Gastrocnemius medialis (tissue), 4 donors: ENCODE results near the gene ABI1. TPM values are rescaled to one million over a fixed set of nuclear protein-coding genes. Genes with fewer than 3 reads are reported as not detected.

ENCODE experiments used
- ATAC-seq, 2 donors: fragments of 150-250 bp; one replicate each; pipeline ENCODE4 v1.9.1; 2016
- DNase-seq, 2 donors: peaks; one replicate each; pipeline ENCODE4 v3.0.0-alpha.2; 2019
- H3K27ac ChIP-seq, 4 donors: fragments of 200-600 bp; sonication (generic); 1 replicate in 1 of 4; 2 replicates in 3 of 4; pipeline ENCODE4 v1.5.1; 2016 to 2018; ENCODE audit warnings: mild to moderate bottlenecking in 2 of 4, moderate library complexity in 1 of 4
- H3K27me3 ChIP-seq, 3 donors: fragments of 200-600 bp; sonication (generic) in 2 of 3; 1 replicate in 1 of 3; 2 replicates in 2 of 3; pipeline versions ENCODE4 v1.5.1 to v1.6.0; 2016 to 2019; ENCODE audit warnings: mild to moderate bottlenecking in 1 of 3, moderate library complexity in 1 of 3
- H3K36me3 ChIP-seq, 2 donors: fragments of 200-600 bp; sonication (generic) in 1 of 2; one replicate each; pipeline ENCODE4 v1.5.1; 2017 to 2018
- H3K4me1 ChIP-seq, 2 donors: fragments of 200-600 bp; sonication (generic) in 1 of 2; one replicate each; pipeline ENCODE4 v1.5.1; 2016 to 2017; ENCODE audit warnings: mild to moderate bottlenecking in 2 of 2
- H3K4me3 ChIP-seq, 4 donors: fragments of 200-600 bp; sonication (generic) in 3 of 4; 1 replicate in 1 of 4; 2 replicates in 3 of 4; pipeline ENCODE4 v1.5.1; 2016 to 2019; ENCODE audit warnings: mild to moderate bottlenecking in 2 of 4
- H3K9me3 ChIP-seq, 3 donors: fragments of 200-600 bp; sonication (generic) in 2 of 3; 1 replicate in 1 of 3; 2 replicates in 2 of 3; pipeline ENCODE4 v1.5.1; 2016 to 2019
- CTCF ChIP-seq, 5 experiments: fragments of 450-650 bp in 3 of 5; fragments of 200-600 bp in 2 of 5; sonication (generic) in 2 of 5; IDR thresholded peaks in 4 of 5; conservative IDR thresholded peaks in 1 of 5; 1 replicate in 4 of 5; 2 replicates in 1 of 5; pipeline ENCODE4 v1.5.1; 2016 to 2019; ENCODE audit warnings: antibody characterized with exemption in 5 of 5, mild to moderate bottlenecking in 3 of 5, moderate library complexity in 3 of 5
- POLR2A ChIP-seq, 2 donors: fragments of 450-650 bp; IDR thresholded peaks; one replicate each; pipeline ENCODE4 v1.6.1; 2017; ENCODE audit warnings: antibody characterized with exemption in 2 of 2, mild to moderate bottlenecking in 2 of 2, moderate library complexity in 2 of 2
- in situ Hi-C, 4 donors: fragments of 200-750 bp; cut with MboI; loops; one replicate each; pipeline versions ENCODE4 v1.15.0 to v1.8.0; 2017; ENCODE audit warnings: low sequenced_read_pairs in 4 of 4
- intact Hi-C: fragments of 100-400 bp; cut with DNase I; formaldehyde crosslinking; loops from one replicate; pipeline ENCODE4 v1.15.1; 2023; ENCODE audit warnings: low total_unique reads
- total RNA-seq, 4 donors: library from RNA; depleted of rRNA; stranded (reverse); fragments of >200 nt; gene quantifications; one replicate each; pipeline versions ENCODE4 v1.1.0 to v1.2.3, GENCODE V29; 2016

The ABI1 gene
- total RNA-seq, 4 donors from 2014 or later, result 20.9 to 32.6 (median 28.3) TPM

GRCh38 chr10:26715137-26715487 is 145.6 kb downstream of the ABI1 start:
- no peaks in the 10 kb centered on the region for H3K27me3 ChIP-seq
- no peaks in the 10 kb centered on the region for H3K9me3 ChIP-seq
- ATAC-seq, result no peak
- no peak for TF ChIP-seq CTCF (IDR thresholded peaks at IDR 0.05 in 4 of 5, conservative IDR thresholded peaks at IDR 0.05 in 1 of 5)
- no peak for TF ChIP-seq POLR2A (IDR thresholded peaks at IDR 0.05)
- intact Hi-C loops, result no loop called here
- DNase-seq, result no peak
- peaks cover 0 to 18% of the 10 kb centered on the region in 2 donors for H3K36me3 ChIP-seq
- in situ Hi-C loops, result loop anchor here in 1 of 4 donors (25.0 kb wide), 1 partner anchor 147 kb away; the partner anchor contains the start of gene ABI1
- no peaks in the 10 kb centered on the region for H3K4me1 ChIP-seq
- no peak overlapping the region for H3K4me3 ChIP-seq
- no peak overlapping the region for H3K27ac ChIP-seq

- H3K4me1 ChIP-seq, result no peaks in the 10 kb centered on the region
- no peak for TF ChIP-seq POLR2A (IDR thresholded peaks at IDR 0.05)
- TF ChIP-seq CTCF (IDR thresholded peaks at IDR 0.05 in 4 of 5, conservative IDR thresholded peaks at IDR 0.05 in 1 of 5), result no peak
- no peaks in the 10 kb centered on the region for H3K9me3 ChIP-seq
- H3K36me3 ChIP-seq, result peaks cover 0 to 14% of the 10 kb centered on the region in 2 donors
- no peak overlapping the region for H3K27ac ChIP-seq
- in situ Hi-C loops (loop anchor here in 1 of 4 donors (25.0 kb wide), 1 partner anchor 148 kb away; the partner anchor contains the start of gene ABI1), intact Hi-C loops (no loop called here)
- no peak overlapping the region for H3K4me3 ChIP-seq
- DNase-seq (no peak), ATAC-seq (no peak)
- H3K27me3 ChIP-seq, result no peaks in the 10 kb centered on the region
These were observed 146.2 kb downstream of the ABI1 start for GRCh38 chr10:26714415-26715136.

DNA sequence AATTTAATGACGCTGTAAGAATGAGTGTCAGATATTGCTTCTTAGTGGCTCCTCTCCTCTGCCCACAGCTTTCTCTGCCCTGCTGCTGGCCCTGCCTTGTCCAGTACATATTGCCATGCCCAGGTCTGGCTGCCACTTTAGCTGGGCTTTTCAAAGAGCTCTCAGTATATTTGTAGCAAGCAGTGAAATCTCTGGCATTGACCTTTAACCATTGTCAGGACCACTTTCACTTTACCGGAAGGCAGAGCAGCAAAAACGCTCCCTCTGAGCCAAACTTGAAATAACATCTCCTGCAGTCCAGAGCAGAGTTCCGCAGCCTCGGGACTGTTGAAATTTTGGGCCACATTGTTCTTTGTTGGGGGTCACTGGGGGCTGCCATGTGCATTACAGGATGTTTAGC is 149.4 kb downstream of the ABI1 start:
- in situ Hi-C loops (loop anchor here in 1 of 4 donors (25.0 kb wide), 1 partner anchor 151 kb away; the partner anchor contains the start of gene ABI1), intact Hi-C loops (no loop called here)
- DNase-seq (no peak), ATAC-seq (no peak)
- H3K9me3 ChIP-seq, result no peaks in the 10 kb centered on the region
- H3K4me1 ChIP-seq, result no peaks in the 10 kb centered on the region
- H3K4me3 ChIP-seq, result no peak overlapping the region
- no peak overlapping the region for H3K27ac ChIP-seq
- no peak for TF ChIP-seq CTCF (IDR thresholded peaks at IDR 0.05 in 4 of 5, conservative IDR thresholded peaks at IDR 0.05 in 1 of 5)
- no peak for TF ChIP-seq POLR2A (IDR thresholded peaks at IDR 0.05)
- peaks cover 0 to 24% of the 10 kb centered on the region in 2 donors for H3K36me3 ChIP-seq
- H3K27me3 ChIP-seq, result no peaks in the 10 kb centered on the region

GRCh38 chr10:26706936-26707335 is 153.8 kb downstream of the ABI1 start:
- Histone ChIP-seq H3K27ac (no peak overlapping the region), H3K9me3 (no peaks in the 10 kb centered on the region), H3K27me3 (no peaks in the 10 kb centered on the region), H3K4me3 (no peak overlapping the region), H3K36me3 (peaks cover 0 to 28% of the 10 kb centered on the region in 2 donors), H3K4me1 (no peaks in the 10 kb centered on the region)
- DNase-seq (no peak), ATAC-seq (no peak)
- in situ Hi-C loops (loop anchor here in 1 of 4 donors (25.0 kb wide), 1 partner anchor 155 kb away; the partner anchor contains the start of gene ABI1), intact Hi-C loops (no loop called here)
- TF ChIP-seq CTCF (IDR thresholded peaks at IDR 0.05 in 4 of 5, conservative IDR thresholded peaks at IDR 0.05 in 1 of 5) (no peak), POLR2A (IDR thresholded peaks at IDR 0.05) (no peak)
